NCI-H2196 treated with DMSO at 0.1 percent for 48 hours (cell line): Measurements from ENCODE around the gene FXYD7.
"Not testable (repeated sequence)": the region's sequence is repeated elsewhere in the genome, so short reads cannot be mapped to it uniquely, and the experiment has no call there.

Experiments used
- DNase-seq: peaks from one replicate; lab custom pipeline; 2025; ENCODE audit not compliant: unreplicated experiment; lab: John Stamatoyannopoulos, UW

The FXYD7 gene

DNA sequence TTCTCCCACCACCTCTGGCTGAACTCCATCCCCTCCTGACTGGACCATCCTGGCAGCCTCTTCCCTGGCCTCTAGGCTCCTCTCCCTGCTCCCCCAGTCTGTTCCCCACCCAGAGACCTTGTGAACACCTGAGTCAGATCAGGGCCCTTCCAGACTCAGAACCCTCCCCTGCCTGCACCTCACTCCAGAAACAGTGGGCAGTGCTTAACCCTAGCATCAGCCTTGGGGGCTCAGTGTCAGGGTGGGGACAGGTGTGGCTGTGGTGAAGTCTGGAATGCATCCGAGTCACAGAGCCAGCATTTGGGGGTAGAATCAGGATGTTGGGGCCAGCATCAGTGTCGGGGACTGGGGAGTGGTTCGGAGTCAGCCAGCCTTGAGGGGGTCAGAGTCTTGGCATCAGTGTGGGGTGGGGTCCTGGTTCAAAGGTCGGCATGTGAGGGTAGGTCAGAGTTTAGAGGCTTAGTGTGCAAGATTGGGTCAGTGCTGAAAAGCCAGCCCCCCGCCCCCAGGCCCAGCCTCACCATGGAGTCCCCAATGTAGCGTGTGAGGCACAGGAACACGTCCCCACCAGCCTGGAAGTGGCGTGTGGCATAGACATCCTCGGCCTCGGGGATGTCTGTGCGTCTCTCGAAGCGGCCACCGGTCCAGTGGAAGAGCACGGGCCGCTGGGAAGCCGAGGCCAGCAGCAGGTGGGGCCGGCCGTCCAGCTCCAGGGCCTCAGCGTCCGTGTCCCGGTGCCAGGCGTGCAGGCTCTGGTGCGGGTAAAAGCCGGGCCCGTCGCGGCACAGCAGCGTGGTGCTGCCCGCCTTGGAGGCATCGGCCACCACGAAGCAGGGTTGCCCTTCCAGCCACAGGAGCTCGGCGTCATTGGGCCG is 17.1 kb upstream of the FXYD7 start:
- no peak for DNase-seq

DNA sequence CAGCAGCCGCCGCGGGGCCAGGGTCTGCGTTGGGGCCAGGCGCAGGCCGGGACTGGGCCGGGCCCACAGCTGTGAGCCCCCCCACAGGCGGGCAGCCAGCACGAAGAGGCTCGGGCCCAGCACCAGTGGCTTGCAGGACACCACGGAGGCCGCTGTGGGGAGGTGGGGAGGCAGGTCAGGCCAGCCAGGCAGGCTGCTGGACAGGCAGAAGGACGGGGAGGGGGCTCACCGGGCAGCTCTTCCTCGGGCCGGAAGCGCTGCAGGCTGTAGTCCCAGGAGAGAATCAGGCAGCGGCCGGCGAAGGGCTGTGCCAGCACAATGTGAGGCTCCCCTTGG is 16.5 kb upstream of the FXYD7 start:
- no peak for DNase-seq

DNA sequence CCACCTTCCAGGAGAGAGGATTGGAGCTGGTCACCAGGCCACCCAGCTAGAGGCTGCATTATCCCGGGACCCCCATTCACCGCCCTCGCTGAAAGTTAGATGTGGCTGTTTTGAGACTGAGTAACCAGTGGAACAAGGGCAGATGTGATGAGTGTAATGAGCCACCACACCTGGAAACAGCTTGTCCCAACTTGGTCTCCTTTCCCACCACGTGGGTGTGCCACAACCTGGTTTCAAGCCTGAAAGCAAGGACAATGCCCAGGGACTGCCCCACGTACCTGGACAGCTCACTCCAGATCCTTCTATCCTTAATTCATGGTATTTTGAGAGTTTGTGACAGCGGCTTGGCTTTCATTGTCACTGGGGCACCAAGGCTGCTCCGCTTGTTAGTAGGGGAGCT is 15.2 kb upstream of the FXYD7 start:
- no peak for DNase-seq

DNA sequence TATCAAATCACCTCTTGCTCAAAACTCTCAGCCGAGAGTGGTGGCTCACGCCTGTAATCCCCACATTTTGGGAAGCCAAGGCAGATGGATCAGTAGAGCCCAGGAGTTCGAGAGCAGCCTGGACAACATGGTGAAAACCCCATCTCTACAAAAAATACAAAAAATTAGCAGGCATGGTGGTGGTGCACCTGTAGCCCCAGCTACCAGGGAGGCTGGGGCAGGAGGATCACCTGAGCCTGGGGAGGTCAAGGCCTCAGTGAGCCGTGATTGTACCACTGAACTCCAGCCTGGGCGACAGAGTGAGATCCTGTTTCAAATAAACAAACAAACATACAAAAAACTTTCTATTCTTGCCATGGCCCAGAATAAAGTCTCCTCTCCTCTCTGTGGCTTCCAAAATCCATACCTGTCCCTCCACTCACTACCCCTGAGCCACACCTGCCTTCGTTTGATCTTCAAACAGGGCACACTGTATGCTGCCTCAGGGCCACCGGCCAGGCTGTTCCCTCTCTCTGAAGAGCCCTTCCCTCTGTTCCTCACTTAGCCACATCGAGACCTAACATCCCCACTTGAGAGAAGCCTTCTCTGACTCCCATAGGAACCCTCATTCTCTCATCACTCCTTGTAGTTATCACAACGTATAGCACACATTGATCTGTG is 14.5 kb upstream of the FXYD7 start:
- DNase-seq = no peak

DNA sequence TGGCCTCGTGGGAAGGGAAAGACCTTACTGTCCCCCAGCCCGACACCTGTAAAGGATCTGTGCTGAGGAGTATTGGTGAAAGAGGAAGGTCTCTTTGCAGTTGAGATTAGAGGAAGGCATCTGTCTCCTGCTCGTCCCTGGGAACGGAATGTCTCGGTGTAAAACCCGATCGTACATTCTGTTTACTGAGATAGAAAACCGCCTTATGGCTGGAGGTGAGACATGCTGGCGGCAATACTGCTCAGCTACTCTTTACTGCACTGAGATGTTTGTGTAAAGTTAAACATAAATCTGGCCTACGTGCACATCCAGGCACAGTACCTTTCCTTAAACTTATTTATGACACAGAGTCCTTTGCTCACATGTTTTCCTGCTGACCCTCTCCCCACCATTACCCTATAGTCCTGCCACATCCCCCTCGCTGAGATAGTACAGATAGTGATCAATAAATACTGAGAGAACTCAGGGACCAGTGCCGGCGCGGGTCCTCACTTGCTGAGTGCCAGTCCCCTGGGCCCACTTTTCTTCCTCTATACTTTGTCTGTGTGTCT is 13.3 kb upstream of the FXYD7 start:
- DNase-seq = not testable (repeated sequence)

DNA sequence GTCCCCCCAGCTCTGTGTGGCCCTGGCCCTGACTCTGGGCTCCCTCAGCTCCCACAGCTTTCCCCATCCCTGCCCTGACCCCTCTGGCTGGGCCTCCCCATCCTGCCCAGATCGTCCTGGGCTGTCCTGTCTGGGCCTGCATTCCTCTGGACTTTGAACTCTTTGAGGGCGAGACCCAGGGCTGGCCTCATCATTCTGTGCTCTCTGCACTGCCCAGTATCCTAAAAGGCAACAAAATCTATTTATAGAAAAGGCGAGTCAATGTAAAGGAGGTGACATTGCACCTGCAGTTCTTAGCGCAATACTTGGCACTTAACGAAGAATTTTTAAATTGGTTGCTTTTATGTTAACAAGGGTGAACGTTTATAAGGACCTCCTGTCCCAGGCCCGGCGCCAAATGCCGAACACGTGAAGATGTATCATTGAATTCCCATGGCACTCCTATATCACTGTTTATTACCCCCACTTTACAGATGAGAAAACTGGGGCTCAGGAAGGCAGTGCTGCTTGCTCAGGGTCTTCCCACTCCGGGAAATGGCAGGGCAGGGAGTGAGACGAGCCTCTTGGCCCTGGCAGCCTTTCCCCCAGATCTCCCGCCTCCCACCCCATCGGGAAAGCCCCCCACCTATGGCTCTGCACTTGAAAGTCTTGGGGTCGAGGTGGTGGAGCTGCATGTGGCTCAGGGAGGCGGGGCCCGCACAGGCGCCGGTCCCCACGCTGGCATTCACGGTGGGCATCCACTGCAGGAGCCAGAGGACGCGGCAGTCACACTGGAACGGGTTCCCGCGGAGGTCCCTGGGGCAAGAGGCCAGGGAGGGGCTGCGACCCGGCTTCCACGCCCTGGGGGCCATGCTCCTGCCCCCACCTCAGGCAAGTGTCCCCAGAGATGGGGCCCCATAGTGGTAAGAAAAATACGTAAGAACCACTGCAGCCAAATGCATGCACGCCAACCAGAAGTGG is 12.0 kb upstream of the FXYD7 start:
- no peak for DNase-seq

DNA sequence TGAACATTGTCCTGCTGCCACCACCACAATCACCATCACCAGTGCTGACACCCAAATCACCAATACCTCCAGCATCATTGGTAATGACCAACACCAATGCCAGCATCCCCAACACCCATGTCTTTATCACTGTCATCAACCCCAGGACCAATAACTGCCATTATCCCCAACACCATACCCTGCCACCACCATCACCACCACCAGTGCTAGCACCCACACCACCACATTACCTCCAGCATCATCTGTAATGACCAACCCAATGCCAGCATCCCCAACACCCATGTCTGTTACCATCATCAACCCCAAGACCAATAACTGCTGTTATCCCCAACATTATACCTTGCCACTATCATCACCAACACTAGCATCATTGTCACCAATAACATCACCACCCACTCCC is 10.8 kb upstream of the FXYD7 start:
- no peak for DNase-seq

DNA sequence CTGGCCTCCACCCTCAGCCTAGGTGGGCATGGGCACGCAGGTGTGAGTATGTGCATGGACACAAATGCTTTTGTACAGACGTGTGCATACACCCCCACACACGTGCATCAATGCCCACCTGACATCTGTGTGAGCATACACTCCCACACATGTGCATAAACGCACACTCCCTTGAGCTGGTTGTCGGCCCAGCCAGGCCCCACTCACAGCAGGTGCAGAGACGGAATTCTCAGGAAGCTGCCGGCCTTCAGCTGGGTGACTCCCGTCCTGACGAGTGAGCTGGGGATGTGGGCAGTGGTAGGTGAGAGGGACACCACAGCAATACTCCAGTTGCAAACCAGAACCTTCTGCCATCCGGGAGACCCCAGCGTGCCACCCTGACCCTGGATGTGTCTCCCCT is 9.2 kb upstream of the FXYD7 start:
- no peak for DNase-seq

DNA sequence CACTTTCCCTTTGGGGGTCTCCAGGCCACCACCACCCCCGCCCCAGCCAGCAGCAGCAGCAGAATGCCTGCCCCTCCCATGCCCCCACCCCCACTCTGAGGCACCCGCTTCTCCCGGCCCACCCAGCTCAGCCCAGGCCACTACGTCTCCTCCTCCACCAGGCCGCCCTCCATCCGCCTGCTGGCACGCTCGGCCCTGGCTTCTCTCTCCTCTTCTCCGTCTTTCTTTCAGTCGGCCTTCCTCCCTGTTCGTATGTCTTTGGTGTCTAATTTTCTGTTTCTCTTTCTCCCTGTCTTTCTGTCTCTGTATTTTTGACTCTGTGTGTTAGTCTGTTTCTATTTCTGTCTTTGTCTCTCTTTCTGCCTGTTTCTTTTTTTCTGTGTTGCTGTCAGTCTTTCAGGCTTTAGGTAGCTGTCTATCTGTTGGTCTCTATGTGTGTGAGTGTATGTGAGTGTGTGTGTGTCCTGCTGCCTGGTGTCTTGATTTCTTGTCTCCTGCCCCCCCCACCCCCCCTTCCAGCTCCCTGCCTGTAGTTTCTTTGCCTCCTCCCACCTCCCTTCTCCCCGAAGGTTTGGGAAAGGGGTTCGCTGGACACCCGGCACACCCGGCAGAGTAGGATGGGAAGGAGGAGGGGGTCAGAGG is 8.3 kb upstream of the FXYD7 start, which contains the start of gene LGI4:
LGI4 (minus strand) TSS at position 459 of the 642 bp plus-strand sequence; CDS start at position 80, 379 bp downstream.
- no peak for DNase-seq

DNA sequence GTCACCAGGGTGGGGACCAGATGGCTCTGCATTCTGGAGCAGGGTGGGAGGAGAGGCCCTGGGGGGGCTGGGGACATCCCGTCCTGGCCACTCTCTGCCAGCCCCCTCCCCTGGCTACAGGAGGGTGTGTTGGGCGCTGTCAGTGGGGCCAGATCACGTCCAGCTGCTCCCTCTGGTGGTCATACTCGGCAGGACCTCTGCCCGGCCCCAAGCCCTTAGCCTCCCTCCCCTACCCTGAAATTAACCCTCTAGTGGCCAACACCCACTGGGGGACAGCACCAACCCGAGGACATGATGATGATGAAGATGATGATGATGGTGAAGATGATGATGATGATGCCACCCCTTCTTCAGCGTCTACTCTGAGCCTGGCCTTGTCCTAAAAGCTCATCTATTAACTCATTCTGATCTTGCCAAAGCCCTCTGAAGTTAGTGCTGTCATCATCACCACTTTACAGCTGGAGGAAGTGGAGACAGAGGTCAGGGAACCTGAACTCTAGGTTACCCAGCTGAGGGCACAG is 7.6 kb upstream of the FXYD7 start:
- peak; percentile 49 for DNase-seq

DNA sequence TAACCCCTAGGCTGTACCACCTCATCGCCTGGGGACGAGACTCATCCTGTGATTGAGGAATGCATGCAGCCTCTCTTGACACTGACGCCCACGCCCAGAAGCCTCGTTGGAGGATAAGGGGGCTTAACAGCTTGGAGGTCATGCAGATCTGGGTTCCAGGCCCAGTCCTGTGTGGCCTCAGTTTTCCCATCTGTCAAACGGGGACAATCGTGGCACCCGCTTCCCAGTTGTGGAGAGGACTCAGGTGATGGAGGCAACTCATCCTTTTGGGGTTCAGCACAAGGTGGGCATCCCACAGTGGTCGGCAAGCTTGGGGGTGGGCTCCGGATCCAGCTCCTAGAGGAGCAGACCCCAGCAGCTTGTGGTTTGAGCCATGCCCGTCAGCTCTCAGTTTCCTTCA is 6.8 kb upstream of the FXYD7 start:
- no peak for DNase-seq

DNA sequence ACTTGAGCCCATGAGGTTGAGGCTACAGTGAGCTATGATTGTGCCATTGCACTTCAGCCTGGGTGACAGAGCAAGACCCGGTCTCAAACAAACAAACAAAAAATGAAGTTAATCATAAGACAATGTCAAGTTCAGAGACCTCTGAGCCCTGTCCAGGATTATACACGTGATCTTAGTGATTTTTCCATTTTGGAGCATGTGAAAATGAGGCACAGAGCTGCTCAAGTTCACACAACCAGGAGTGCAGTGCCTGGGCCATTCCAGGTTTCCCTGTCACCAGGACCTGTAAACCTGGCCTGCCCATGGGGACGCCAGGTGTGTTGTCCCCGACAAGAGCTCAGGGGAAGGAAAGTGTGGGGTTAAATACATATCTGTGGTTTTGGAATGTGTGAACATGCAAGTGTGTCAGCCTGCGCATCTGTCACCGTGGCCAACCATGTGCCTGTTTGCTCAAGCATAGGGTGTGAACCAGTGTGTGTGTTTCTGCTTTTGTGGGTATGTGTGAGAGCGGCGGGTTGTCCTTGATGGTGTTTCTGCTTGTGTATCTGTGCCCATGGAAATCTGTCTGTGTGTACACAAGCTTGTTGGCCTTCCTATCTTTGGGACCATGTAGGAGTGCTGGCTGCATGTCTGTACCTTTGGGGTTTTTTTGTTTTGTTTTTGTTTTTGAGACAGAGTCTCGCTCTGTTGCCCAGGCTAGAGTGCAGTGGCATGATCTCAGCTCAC is 5.9 kb upstream of the FXYD7 start:
- no peak for DNase-seq

DNA sequence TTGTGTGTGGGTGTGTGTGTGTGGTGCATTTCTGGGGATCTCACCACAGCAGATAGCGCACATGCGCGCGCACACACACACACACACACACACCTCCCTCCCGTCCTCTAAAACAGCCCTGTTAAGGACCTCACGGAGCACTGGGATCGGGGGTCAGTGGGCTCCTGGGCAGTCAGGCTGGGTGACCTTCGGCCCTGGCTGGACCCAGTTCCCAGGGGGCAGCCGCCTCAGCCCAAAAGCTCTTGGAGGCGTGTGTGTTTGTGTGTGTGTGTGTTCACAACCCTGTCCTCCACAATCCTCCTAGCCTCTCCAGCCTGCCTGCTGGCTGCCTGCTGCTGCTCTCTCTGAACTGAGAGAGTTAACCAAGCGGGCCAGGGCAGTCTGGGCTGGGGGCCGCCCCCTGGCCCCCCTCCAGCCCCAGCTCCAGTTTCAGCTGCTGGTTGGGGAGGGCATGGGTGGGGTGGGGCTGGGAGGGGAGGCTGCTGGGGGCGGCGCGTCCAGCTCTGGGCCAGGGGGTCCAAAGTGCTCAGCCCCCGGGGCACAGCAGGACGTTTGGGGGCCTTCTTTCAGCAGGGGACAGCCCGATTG is 4.7 kb upstream of the FXYD7 start, which contains the start of gene FXYD1:
FXYD1 (plus strand) TSS at position 520 of the 588 bp plus-strand sequence. CDS start 1,256 bp downstream, outside the sequence.
- DNase-seq = no peak

DNA sequence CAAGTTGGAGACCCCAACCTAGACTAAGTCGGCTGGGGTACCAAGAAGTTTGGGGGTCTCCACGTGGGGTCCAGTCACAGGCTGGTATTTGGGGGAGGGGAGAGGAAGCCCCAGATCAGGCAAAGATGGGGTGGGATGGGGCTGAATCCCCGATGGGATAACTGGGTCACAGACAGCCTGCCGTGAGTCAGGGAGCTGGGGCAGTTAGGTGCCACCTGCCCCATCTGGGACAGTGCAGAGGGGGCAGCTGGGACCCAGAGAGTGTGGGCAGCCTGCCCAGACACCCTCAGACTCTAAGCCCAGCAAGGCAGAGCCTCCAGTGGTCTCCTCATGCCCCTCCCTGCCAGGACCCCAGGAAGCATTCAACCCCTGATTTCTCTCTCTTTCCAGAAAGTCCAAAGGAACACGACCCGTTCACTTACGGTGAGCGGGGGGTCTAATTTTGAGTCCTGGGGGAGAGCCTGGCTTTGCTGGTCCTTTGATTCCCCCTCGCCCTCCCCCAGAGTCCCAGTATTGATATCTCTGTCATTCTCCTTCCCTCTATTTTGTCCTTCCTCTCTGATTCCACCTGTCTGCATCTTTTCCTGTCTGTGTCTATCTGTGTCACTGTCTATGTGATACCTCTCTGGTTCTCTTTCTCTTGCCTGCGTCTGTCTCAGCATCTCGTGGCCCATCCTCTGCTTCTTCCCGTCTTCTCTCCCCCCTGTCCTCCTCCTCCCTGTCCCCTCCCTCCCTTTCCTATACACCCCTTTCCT is 2.7 kb upstream of the FXYD7 start:
- DNase-seq = no peak

DNA sequence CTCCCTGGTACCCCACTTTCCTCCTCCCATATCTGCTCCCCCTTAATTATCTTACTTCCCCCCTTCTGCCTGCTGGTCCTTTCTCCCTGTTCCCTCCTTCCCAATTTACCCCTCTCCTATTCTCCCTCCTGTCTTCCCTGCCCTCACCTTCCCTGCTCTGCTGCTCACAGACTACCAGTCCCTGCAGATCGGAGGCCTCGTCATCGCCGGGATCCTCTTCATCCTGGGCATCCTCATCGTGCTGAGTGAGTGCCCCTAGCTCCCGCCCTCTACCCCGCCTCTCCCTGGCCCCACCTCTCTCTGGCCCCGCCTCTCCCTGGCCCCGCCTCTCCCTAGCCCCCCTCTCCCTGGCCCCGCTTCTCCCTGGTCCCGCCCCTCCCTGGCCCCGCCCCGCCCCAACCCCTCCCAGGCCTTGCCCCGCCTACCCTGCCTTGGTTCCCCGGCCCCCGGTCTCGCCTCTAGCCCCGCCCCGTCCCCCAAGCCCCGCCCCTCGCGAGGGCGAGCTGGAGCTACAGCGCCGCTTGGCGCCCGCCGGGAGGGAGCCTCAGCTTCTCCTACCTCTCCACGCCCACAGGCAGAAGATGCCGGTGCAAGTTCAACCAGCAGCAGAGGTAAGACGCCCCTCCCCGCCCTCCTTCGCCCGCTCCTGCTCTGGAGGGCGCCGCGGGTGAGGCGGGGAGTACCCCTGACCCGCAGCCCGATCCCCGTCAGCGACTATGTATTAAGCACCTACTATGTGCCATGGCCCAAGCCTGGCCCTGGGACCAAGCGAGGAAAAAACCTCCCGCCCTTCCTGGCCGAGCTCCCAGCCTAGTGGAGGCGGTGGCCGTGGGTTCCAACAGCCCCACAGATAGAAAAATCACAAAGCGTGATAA is 1.9 kb upstream of the FXYD7 start:
- peak; percentile 94 for DNase-seq

DNA sequence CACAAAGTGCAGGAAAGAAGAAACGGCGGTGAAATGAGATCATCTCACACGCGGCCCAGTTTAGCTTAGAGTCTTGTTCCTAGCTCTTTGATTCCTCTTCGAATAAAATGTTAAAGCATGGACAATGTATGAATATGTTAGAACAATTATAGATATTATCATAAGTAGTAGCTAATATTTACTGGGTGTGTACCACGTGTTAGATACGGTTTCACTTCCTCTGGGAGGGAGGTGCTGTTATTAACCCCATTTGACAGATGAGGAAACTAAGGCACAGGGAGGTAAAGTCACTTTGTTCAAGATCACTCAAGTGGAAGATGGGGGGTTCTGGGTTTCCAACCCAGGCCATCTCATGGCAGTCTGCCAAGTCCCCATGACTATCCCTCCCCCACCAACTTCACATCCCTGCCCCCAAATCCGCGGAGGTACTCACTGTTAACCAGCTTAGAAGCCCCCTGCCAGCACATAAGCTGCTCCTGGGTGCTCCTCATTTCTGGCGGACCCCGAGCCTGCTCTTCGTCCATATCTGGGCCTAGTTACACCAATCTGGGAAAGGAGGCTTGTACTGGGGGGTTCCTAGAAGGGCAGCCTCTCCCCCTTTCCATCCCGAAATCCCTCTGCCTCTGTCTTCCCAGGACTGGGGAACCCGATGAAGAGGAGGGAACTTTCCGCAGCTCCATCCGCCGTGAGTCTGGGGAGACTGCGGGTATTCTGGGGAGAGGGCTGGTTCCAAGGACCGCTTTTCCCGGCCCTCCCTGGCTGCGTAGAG is 1.0 kb upstream of the FXYD7 start:
- no peak for DNase-seq
